ENCODE results near the gene SLC25A42.
"Not testable (repeated sequence)": the region's sequence is repeated elsewhere in the genome, so short reads cannot be mapped to it uniquely, and the experiment has no call there.

The SLC25A42 gene

GRCh38 chr19:19139876-19140229, 76.1 kb downstream of the SLC25A42 start:
- DNase-seq = no peak

GRCh38 chr19:19140476-19140875, 76.7 kb downstream of the SLC25A42 start:
- no peak for DNase-seq

- DNase-seq = no peak
These were observed 78.6 kb downstream of the SLC25A42 start for GRCh38 chr19:19142347-19142746.

GRCh38 chr19:19145281-19145680, 81.5 kb downstream of the SLC25A42 start:
- no peak for DNase-seq

GRCh38 chr19:19145684-19146608, 82.2 kb downstream of the SLC25A42 start:
- peak; percentile 56 for DNase-seq

- no peak for DNase-seq
These were observed 83.1 kb downstream of the SLC25A42 start for GRCh38 chr19:19146865-19147264.

- no peak for DNase-seq
These were observed 83.5 kb downstream of the SLC25A42 start for GRCh38 chr19:19147344-19147743.

- DNase-seq = not testable (repeated sequence)
These were observed 84.7 kb downstream of the SLC25A42 start for GRCh38 chr19:19148504-19148903.

- no peak for DNase-seq
These were observed 85.6 kb downstream of the SLC25A42 start for GRCh38 chr19:19149435-19149834.

- no peak for DNase-seq
These were observed 87.6 kb downstream of the SLC25A42 start for GRCh38 chr19:19151418-19151817.

- no peak for DNase-seq
These were observed 89.0 kb downstream of the SLC25A42 start for GRCh38 chr19:19152668-19153384.

- DNase-seq = no peak
These were observed 91.1 kb downstream of the SLC25A42 start for GRCh38 chr19:19154768-19155494.

- no peak for DNase-seq
These were observed 91.9 kb downstream of the SLC25A42 start for GRCh38 chr19:19155495-19156219.

GRCh38 chr19:19157808-19158207, 94.0 kb downstream of the SLC25A42 start:
- no peak for DNase-seq

GRCh38 chr19:19159534-19159933, 95.7 kb downstream of the SLC25A42 start:
- DNase-seq = no peak

- no peak for DNase-seq
These were observed 96.8 kb downstream of the SLC25A42 start for GRCh38 chr19:19160461-19161035.

- no peak for DNase-seq
These were observed 98.7 kb downstream of the SLC25A42 start for GRCh38 chr19:19162495-19162894.
